Left ventricle myocardium inferior (tissue), 1 donor: ENCODE results near the gene C16orf89. TPM values are rescaled to one million over a fixed set of nuclear protein-coding genes. Genes with fewer than 3 reads are reported as not detected.

Experiments
- DNase-seq: peaks from one replicate; pipeline ENCODE4 v3.0.0-alpha.2; 2020
- H3K27ac ChIP-seq: fragments of 200-600 bp; replicated peaks from 2 replicates; pipeline ENCODE4 v1.8.0; 2021
- H3K27me3 ChIP-seq: fragments of 200-600 bp; 2 replicates; pipeline ENCODE4 v1.8.0; 2021; ENCODE audit warnings: low read depth
- H3K36me3 ChIP-seq: fragments of 200-600 bp; 2 replicates; pipeline ENCODE4 v1.8.0; 2021
- H3K4me1 ChIP-seq: fragments of 200-600 bp; 2 replicates; pipeline ENCODE4 v1.8.0; 2021
- H3K4me3 ChIP-seq: fragments of 200-600 bp; 2 replicates; pipeline ENCODE4 v1.8.0; 2021; ENCODE audit warnings: mild to moderate bottlenecking, moderate library complexity
- H3K9me3 ChIP-seq: fragments of 200-600 bp; replicated peaks from 2 replicates; pipeline ENCODE4 v1.8.0; 2021
- intact Hi-C: fragments of 100-400 bp; cut with micrococcal nuclease; formaldehyde crosslinking; loops from one replicate; pipeline ENCODE4 v1.11.0; 2022
- total RNA-seq: library from RNA; stranded (reverse); fragmentation: NEBNext Ultra II Directional; extraction: Animal tissue kit (Norgen Biotek cat#: 25700); gene quantifications from one replicate; pipeline ENCODE4 v1.2.1, GENCODE V29; 2021
- TF ChIP-seq, protein P1 (sequence below): fragments of 200-600 bp; IDR thresholded peaks from 2 replicates; pipeline ENCODE4 v1.8.0; 2021; ENCODE audit warnings: antibody characterized with exemption, mild to moderate bottlenecking, borderline replicate concordance
- donor health status: DM: no; HTN: yes; CAD: no; lungs with severe emphysema.

Gene C16orf89
- total RNA-seq, 1 donor from 2014 or later = 5.9 TPM

DNA sequence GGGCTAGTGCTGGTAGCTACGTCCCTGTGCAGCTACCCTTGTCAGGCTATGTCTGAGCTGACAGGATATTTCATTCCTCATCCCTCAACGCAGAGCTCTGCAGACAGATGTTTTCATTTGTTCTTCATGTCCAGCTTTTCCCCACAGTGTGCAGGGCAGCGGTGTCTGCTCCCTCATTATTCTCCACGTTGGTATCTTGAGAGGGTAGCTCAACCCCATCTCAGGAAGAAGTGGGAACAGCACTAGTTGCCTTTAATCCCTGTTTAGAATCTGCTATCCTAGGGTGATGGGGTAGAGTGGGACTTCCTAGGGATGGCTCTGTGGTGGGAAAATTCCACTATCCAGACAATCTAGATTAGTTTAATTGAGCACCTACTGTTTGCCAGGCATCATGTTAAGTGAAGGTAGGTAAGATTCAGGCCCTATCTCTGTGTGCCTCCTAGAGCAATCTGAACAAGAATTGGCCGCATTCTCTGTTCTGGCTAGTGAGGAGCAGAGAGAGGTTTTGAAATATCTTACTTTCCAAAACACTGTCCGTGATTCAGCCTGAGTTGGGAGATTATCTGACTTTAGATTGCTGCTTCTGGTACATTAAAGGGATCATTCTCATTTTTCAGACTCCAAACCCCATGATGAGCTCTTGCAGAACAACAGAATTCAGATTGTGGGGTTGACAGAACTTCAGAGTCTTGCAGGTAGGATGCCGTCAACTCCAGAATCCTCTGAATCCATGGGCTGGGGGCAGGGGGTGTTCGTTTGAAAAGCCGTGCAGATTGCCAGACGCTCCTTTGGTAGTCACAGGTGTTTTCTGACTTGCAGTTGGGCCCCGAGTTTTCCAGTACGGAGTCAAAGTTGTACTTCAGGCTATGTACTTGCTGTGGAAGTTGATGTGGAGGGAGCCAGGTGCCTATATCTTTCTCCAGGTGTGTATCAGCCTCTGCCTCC lies 6.8 kb upstream of the C16orf89 start:
- no peak for DNase-seq
- peak overlapping the region; percentile 91 for H3K4me3 ChIP-seq
- H3K27me3 ChIP-seq = no peaks in the 10 kb centered on the region
- H3K27ac ChIP-seq = peak overlapping the region; percentile 91
- peaks cover 30% of the 10 kb centered on the region for H3K36me3 ChIP-seq
- intact Hi-C loops = no loop called here
- H3K4me1 ChIP-seq = peaks cover 22% of the 10 kb centered on the region
- TF ChIP-seq, protein P1, sequence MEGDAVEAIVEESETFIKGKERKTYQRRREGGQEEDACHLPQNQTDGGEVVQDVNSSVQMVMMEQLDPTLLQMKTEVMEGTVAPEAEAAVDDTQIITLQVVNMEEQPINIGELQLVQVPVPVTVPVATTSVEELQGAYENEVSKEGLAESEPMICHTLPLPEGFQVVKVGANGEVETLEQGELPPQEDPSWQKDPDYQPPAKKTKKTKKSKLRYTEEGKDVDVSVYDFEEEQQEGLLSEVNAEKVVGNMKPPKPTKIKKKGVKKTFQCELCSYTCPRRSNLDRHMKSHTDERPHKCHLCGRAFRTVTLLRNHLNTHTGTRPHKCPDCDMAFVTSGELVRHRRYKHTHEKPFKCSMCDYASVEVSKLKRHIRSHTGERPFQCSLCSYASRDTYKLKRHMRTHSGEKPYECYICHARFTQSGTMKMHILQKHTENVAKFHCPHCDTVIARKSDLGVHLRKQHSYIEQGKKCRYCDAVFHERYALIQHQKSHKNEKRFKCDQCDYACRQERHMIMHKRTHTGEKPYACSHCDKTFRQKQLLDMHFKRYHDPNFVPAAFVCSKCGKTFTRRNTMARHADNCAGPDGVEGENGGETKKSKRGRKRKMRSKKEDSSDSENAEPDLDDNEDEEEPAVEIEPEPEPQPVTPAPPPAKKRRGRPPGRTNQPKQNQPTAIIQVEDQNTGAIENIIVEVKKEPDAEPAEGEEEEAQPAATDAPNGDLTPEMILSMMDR = no peak
- H3K9me3 ChIP-seq = no peaks in the 10 kb centered on the region

GRCh38 chr16:5071681-5072333 lies 6.1 kb upstream of the C16orf89 start, which contains the start of gene ALG1:
Gene ALG1, plus strand, starts transcription at chr16:5071843. Its CDS starts 7 bp downstream, at chr16:5071850.
- peaks cover 22% of the 10 kb centered on the region for H3K4me1 ChIP-seq
- H3K4me3 ChIP-seq = peak within 1 kb of the TSS; percentile 91
- TF ChIP-seq, protein P1 = no peak
- peaks cover 22% of the 10 kb centered on the region for H3K36me3 ChIP-seq
- peak; percentile 90 for DNase-seq
- peak within 1 kb of the TSS; percentile 91 for H3K27ac ChIP-seq
- no peaks in the 10 kb centered on the region for H3K27me3 ChIP-seq
- intact Hi-C loops = no loop called here
- no peaks in the 10 kb centered on the region for H3K9me3 ChIP-seq

GRCh38 chr16:5071341-5071680 lies 5.6 kb upstream of the C16orf89 start:
- Histone ChIP-seq H3K4me3 (peak overlapping the region; percentile 91), H3K9me3 (no peaks in the 10 kb centered on the region), H3K27ac (peak overlapping the region; percentile 91), H3K36me3 (peaks cover 18% of the 10 kb centered on the region), H3K27me3 (no peaks in the 10 kb centered on the region), H3K4me1 (peaks cover 22% of the 10 kb centered on the region)
- TF ChIP-seq, protein P1 = no peak
- intact Hi-C loops = no loop called here
- DNase-seq = no peak

- intact Hi-C loops = no loop called here
- H3K27ac ChIP-seq = peak overlapping the region; percentile 91
Measured at GRCh38 chr16:5070431-5071186, 4.9 kb upstream of the C16orf89 start.

GRCh38 chr16:5069854-5070253 lies 4.1 kb upstream of the C16orf89 start:
- Histone ChIP-seq H3K4me1 (peaks cover 30% of the 10 kb centered on the region), H3K9me3 (no peaks in the 10 kb centered on the region), H3K4me3 (no peak overlapping the region), H3K36me3 (peaks cover 3% of the 10 kb centered on the region), H3K27ac (no peak overlapping the region), H3K27me3 (no peaks in the 10 kb centered on the region)
- intact Hi-C loops = no loop called here
- TF ChIP-seq, protein P1 = no peak
- DNase-seq = no peak

More at GRCh38 chr16:5070431-5071186, 4.9 kb upstream of the C16orf89 start:
- H3K4me1 ChIP-seq = peaks cover 26% of the 10 kb centered on the region
- H3K4me3 ChIP-seq = no peak overlapping the region
- no peaks in the 10 kb centered on the region for H3K9me3 ChIP-seq
- DNase-seq = no peak
- TF ChIP-seq, protein P1 = no peak
- no peaks in the 10 kb centered on the region for H3K27me3 ChIP-seq
- peaks cover 11% of the 10 kb centered on the region for H3K36me3 ChIP-seq
